HG02981 (cell line): Measurements from ENCODE around the gene MKX.
"Not testable (repeated sequence)": the region's sequence is repeated elsewhere in the genome, so short reads cannot be mapped to it uniquely, and the experiment has no call there.

Source experiments
- ATAC-seq: cut with Tn5 transposase; IDR thresholded peaks from one replicate; pipeline ENCODE4 v1.9.1; 2021; ENCODE audit warnings: mild to moderate bottlenecking, moderate library complexity; ENCODE audit not compliant: unreplicated experiment

The MKX gene

DNA sequence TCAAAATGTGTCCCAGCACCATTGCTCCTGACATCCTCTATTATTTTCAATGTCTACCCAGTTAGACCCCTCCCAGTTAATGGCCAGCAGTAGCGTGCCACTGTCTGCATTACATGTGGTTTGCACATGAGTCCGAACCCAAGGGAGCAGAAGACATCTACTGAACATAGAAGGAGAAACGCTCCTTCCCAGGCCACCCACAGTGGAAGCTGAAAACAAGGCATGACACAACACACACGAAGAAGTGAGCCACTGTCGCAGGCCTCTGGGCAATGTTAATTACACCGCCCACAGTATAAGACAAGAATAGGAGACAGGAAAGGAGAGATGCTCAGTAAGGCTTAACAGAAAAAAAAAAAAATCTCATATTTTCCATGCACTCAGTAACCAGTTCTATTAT is 50.5 kb downstream of the MKX start:
- ATAC-seq: no peak

DNA sequence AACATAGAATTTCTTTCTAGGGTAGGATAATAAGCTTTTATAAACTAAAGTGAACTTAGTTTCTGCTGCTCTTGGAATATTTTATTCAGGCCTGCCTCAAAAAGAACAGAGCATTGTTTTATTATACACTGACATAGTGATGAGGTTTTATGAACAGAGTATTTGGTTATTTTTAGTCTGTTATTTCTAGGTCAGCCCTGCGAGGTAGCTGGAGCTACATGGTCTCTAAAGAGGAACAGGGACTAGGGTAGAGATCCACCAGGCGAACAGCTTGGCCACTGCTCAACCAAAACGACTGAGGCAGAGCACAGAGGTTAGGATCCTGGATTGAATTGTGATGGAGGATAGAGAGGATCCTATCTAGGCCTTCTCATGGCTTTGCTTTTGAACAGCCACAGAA is 53.0 kb downstream of the MKX start:
- ATAC-seq: no peak

DNA sequence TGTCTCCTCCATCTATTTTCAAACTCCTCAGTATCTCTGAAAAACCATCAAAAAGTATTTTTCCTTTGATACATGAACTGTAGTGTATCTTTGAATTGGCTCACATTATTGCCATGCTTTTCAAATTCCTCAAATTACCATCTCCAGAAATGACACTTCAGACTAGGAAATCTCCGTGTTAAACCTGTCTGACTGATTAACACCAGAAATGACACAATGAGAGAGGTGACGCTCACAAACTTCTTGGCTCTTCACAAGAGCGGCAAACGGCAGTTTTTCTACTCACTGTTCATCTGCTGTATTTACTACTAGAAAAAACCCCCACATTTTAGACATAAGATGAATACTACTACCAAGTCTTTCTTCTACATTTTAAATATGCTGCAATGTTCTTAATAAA is 56.6 kb downstream of the MKX start:
- no peak for ATAC-seq

DNA sequence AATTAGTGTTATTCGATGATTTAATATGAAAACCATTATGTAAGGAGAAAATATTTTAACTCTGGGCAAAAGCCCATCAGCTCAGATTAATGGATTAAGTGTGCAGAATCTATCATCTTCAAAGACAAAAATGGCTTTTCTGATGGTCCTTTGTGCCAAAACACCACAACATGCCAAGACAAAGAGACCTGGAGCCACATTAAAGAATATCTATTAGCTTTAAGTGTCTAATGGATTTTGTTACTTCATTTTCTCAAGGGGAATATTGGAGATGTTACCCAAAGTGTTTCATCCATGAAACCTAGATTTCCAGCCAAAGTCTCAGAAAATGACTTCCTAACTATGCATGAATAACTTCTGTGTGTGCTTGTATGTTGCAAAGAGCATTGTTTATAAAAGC is 57.3 kb downstream of the MKX start:
- ATAC-seq: no peak

DNA sequence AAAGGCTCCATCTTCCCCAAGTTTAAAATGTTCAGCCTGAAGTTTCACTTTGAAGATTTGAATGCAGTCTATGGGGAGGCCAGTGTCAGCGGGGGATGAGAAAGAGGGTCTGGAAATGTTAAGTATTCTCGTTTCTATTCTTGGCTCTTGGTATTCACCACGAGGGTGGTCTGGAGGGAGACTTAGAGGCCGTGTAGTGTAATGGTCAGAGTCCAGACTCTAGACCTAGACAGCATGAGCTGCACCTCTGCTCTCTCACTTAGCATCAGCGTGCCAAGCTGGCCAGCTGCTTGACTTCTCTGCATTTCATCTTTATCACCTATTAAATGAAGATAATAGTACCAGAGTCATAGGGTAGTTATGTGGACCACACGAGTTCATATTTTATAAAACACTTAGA is 57.9 kb downstream of the MKX start:
- ATAC-seq: no peak

DNA sequence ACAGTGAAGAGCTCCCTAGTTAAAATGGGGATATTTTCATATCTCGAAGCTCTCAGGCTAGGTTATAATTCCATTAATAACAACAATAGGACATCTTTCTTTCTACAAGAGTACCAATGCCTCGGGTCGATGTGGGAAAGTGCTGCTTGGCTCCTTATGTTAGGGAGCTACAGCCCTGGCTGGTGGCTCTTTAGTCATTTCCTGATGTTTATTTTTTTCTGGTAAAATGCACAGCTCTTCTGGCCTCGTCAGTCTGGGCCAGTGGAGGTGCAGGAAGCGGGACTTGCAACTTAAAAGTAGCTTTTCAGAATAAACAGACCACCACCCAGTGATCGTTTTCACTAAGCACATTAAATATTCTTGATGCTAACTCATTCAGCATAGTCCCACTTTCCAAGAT is 58.3 kb downstream of the MKX start:
- ATAC-seq: no peak

DNA sequence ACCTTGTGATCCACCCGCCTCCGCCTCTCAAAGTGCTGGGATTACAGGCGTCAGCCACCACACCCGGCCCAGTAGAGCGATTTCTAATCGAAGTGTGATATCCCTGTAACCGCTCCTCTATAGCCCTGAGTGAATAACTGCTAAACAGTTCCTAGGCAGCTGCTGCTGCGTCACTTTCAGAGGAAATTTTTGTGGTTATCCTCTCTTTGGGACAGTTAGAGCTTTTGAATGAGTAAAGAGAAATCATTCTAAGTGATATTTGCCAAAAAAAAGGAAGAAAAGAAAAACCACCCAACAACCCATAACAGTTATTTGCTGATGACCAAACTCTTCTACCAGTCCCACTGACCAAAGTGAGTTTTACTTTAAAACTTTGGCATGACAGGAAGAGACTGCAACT is 59.9 kb downstream of the MKX start:
- no peak for ATAC-seq

DNA sequence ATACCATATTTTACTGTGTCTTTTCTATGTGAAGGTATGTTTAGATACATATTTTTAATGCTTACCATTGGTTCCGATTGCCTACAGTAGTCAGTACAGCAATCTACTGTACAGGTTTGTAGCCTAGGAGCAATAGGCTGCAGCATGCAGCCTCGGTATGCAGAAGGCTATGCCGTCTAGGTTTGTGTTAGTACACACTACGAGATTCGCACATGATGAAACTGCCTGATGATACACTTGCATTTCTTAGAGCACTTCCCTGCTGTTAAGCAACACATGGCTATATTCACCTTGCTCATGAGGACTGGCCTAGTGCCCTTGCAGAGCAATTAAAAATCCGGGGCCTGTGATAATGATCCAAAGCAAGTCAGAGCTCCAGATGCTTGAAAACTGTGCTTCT is 62.4 kb downstream of the MKX start:
- no peak for ATAC-seq

DNA sequence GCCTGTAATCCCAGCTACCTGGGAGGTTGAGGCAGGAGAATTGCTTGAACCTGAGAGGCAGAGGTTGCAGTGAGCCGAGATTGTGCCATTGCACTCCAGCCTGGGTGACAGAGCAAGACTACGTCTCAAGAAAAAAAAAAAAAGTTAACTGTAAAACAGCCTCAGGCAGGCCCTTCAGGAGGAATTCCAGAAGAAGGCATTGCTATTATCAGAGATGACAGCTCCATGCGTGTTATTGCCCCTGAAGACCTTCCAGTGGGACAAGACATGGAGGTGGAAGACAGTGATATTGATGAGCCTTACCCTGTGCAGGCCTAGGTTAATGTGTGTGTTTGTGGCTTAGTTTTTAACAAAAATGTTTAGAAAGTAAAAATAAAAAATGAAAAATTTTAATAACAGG is 63.8 kb downstream of the MKX start:
- ATAC-seq: not testable (repeated sequence)

DNA sequence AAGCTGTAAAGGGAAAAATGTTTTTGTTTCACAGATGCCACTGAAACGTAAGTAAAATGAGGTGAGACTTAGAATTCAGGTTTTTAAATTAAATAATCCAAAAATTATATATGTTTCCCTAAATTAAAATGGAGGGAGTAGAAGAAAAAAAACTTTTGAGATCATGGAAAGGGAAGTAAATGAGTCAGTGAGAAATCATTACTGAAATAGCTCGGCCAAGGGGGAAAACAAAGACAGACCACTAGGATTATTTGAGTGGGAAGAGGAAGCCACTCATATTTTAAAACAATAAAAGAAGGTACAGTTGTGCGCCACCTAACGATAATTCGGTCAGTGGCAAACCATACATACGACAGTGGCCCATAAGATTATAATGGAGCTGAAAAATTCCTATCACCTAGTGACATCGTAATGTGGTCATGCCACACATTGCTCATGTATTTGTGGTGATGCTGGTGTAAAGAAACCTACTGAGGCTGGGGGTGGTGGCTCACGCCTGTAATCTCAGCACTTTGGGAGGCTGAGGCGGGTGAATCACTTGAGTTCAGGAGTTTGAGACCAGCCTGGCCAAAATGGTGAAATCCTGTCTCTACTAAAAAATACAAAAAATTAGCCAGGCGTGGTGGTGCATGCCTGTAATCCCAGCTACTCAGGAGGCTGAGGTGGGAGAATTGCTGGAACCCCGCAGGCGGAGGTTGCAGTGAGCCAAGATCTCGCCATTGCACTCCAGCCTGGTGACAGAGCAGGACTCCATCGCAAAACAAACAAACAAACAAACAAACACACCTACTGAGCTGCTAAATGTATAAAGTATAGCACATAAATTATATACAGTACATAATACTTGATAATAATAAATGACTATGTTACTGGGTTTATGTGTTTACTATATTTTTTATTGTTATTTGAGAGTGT is 64.7 kb downstream of the MKX start:
- no peak for ATAC-seq

DNA sequence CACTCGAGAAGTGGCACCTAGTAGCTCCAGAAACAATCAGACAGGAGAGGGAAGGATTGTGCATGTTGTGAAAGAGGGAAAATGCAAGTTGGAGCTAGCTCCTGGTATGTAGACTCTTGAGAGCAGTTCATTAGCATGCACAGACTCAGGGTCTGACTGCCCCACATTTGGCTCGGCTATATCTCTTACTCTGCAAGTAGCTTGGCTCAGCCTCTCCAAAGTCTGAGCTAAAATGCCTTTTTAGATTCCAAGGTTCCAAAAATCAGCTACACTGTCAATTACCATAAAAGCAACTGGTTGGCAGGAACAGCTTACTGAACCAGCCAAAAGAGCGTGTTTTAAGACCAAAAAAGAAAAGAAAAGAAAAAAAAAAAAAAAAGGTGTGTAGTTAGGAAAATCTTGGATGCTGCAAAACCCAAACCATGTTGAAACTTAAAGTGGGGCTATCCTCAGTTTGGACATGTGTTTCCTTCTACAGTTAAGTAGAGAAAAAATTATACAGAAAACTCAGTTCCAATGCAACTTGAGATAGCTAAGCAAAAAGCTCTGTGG is 65.5 kb downstream of the MKX start:
- no peak for ATAC-seq

DNA sequence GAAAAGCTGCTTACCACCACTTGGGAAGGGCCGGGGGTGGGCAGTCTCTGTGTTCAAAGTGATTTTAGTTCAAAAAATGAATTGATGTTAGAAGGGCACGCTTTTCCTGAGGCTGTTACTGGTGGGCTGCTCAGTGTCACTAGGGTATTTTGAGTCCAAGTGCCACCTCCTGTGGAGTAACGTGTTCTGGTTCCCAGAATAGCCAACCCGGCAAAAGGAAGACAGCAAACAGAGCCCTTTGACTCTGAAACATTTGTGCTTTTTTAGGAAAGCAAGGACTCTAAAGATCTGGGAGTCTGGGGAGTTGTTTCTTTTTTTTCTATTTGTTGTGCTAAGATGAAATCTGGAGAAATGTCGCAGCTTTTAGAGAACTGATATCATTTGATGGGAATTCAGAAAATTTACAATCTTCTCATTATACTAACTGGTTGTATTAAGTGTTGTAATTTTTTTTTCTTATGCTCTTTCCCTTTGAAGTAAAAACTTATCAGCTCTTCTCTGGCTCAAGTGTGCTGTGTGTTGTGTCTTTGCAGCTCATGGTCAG is 66.2 kb downstream of the MKX start:
- no peak for ATAC-seq

DNA sequence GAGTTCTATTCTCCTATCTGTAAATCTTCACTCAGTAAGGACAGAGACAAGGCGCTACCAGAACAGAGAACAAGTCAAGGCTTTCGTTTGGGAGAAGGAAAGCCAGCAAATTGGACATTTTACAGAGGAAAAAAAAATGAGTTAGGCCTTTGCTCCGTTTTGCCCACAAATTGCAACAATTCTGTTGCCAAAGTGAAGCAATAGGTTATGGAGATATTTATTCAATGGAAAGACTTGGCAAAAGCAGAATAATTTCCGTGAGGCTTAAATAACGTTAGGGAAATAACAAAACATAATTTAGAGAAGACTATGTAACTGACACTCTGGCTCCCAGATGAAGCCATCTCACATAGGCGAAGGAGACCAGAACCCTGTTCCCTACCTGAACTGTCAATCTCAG is 67.5 kb downstream of the MKX start:
- no peak for ATAC-seq

DNA sequence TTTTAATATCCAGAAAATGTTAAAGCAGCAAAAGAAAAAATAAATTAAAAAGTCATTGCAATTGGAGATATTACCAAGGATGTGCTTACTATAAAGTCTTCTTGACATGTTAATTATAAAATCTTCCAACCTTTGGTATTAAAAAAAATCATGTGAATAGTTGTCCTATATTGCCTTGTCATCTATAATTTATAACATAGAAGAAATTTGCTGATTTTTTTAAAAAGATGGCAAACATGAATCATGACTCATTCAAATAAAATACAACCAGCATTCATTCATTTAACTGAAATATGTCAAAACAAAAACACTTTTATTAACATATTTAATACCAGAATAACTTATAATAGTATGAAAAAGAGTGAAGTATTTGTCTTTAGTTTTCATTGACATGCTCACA is 72.6 kb downstream of the MKX start:
- ATAC-seq: no peak

DNA sequence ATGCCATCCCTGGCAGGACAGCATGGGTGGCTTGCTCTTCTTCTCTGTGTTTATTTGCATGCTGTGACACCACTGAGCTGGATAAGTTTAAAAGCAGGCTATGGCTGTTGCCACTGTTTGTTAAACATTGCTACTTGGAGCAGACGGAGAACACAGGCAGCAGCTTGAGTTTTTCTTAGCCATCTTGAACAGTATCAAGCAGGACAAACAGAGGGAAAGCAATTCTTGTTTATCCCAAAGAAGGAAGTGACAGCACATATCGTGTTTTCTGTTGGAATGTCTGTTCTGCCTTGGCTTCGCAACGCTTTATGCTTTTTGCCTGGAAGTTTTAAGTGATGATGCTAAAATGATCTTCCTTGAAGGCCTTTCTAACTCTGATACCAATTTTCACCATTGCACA is 73.8 kb downstream of the MKX start:
- no peak for ATAC-seq

DNA sequence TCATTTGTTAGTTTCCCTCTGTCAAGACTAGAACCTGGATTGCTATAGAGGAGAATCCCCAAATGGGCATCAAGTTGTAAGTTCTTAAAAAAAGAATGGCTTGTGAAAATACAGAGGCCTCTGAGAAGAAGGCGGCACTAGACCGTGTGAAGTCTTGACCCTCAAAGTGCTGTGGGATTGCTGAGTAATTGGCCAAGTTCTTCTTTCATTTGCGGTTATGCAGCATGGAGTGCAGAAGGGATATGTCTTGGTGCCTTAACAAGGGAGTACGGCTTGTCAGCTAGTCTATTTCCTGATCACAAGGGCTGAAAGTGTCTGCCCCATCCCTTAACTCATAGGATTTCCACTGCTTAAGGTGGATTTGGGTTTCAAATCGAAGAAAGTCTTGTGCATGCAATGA is 81.2 kb downstream of the MKX start:
- no peak for ATAC-seq

DNA sequence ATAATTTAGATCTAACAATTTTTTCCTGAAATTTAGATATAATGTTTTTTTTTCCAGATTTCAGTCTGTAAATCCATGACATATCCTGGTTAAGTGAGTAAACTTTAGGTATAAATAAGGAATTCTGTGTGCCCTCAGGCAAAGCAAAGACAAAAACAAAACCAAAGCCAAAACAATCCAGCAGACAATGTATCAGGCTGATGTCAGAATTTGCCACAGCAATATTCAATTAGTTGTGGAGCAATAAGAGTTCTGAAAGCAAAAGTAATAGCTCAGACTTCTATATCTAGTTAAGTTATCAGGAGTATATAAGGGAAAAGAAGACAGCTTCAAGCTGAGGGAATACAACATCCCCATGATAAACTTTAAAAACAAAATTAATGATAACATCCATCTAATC is 82.0 kb downstream of the MKX start:
- no peak for ATAC-seq

DNA sequence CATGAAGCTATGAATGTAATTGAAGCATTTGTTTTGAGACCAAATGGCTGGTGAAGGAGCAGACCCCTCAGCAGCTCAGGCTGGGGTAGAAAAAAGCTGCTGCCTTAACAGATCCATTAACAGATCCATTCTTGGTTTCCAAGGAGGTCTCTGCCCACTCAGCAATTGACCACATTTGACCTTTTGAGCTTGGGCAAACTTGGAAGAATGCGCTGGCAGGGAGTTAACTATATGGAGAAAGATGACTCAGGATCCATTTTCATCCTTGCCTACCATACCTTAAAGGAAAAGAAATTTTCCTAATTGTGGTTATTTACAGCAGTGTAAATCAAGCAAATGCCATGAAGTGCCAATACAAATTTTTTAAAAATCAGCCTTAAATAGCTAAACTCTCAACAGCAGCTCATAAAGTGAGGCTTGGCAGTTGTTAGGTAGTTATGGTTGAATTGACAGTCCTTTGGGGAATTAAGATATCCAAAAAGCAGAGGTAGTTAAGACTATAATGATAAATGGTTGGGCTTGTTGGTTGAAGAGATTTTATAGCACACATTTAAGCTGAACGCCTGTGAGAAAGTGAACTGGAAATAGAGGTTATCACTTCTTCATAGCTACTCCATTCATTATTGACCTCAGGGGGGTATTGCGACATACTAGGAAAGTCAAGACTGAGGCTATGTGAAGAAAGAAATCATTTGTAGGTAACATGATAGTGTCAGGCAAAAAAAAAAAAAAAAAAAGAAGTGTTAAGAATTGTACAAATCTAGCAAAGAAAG is 83.9 kb downstream of the MKX start:
- no peak for ATAC-seq

DNA sequence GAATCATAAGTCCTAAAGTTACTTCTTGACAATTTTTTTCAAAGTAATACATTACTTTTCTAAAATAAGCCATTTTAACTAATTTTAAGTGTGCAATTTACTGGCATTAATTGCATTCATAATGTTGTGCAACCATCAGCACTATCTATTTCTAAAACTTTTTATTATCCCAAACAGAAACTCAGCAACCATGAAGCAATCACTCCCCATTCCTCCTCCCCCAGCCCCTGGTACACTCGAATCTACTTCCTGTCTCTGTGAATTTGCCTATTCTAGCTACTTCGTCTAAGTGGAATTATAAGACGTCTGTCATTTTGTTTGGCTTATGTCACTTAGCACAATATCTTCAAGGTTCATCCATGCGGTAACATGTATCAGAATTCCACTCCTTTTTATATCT is 84.9 kb downstream of the MKX start:
- no peak for ATAC-seq

DNA sequence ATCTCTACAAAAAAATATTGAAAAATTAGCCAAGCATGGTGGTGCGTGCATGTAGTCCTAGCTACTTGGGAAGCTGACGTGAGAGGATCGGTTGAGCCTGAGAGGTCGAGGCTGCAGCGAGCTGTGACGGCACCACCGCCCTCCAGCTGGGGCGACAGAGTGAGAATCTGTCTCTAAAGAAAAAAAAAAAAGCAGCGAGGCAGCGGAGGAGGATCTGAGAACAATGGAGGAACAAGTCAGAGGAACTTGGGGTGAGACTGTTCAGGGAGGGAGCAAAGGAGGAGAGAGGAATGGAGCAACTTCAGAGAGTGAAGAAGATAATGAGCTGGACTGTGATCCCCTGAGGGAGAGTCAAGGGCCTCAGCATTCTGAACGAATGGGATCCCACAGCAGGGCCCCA is 85.4 kb downstream of the MKX start:
- no peak for ATAC-seq

DNA sequence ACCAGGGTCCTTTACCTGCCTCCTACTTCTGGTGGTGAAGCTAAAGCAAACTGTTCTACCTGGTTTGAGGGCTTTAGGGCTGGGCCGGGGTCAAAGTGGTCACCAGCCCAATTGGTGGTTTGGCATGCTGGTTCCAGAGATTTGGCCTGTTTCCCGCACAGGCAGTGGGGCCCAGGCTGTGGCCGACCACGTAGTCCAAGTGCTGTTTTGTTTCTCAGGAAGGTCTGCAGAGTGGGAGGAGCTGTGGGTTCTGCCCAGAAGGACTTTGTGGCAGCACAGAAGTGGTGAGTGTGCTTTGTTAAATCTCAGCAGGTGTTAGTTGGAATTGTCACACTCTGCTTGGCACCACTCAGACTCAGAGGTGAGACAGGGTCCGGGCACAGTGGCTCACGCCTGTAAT is 85.8 kb downstream of the MKX start:
- no peak for ATAC-seq

DNA sequence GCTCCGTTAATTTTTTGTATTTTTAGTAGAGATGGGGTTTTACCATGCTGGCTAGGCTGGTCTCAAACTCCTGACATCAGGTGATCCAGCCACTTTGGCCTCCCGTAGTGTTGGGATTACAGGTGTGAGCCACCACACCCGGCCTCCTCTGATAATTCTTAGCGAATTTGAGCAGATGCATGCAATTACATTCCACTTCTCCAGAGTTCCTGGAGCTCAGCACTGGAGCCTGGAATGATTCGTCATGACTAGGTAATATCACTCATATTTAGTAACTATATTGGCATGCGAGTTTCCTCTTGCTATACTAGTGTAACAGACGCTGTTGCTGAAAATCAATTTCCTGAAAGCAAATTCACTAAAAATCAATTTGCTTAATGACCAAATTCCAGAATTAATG is 86.8 kb downstream of the MKX start:
- ATAC-seq: no peak
